Pons (tissue), 1 donor: ENCODE measurements around the gene SNAPC2.
"Not testable (repeated sequence)": the region's sequence is repeated elsewhere in the genome, so short reads cannot be mapped to it uniquely, and the experiment has no call there.

Experiments used
- DNase-seq: peaks from one replicate; pipeline ENCODE4 v3.0.0-alpha.2; 2016; ENCODE audit warnings: low spot score

Gene SNAPC2

DNA sequence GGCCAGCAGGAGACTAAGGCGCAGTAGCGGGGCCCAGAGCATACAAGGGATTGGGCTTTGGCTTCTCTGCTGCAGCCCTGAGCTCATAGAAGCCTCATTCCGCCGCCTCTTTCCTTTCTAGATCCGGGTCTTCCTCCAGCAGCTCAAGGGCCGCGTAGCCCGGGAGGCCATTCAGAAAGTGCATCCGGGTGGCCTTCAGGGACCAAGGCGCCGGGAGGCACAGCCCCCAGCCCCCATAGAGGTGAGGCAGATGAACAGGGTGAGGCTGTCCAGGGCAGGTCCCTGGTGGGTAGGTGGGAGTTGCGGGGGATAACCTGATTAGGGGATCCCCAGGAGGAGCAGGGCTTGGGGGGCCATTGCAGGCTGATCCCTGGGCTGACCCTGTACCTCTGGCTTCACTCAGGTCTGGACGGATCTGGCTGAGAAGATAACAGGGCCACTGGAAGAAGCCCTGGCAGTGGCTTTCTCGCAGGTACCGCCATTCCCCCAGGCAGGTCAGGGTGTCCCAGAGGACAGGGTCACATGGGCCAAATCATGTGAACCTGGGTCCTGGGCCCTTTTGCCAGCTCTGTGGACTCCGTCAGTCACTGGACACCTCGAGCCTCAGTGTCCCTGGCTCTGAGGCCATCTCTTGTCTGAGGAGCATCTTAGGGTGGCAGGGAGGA lies 1.3 kb downstream of the SNAPC2 start:
- no peak for DNase-seq

DNA sequence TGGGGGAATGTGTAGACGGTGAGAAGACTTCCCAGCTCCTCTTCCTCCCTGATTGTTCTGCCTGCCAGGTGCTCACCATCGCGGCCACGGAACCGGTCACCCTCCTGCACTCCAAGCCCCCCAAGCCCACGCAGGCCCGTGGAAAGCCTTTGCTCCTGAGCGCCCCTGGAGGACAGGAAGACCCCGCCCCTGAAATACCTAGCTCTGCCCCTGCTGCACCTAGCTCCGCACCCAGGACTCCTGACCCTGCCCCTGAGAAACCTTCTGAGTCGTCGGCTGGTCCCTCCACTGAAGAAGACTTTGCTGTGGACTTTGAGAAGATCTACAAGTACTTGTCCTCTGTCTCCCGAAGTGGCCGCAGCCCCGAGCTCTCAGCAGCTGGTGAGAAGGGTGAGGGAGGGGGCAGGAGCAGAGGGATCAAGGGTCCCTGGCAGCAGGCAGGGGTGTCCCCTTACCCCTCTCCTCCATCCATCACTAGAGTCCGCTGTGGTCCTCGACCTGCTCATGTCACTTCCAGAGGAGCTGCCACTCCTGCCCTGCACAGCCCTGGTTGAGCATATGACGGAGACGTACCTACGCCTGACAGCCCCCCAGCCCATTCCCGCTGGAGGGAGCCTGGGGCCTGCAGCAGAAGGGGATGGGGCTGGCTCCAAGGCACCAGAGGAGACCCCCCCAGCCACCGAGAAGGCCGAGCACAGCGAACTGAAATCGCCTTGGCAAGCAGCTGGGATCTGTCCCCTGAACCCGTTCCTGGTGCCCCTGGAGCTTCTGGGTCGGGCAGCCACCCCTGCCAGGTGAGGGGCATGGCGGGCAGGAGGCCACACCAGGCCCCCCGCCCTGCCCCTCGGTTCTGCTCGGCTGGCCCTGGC lies 2.1 kb downstream of the SNAPC2 start:
- DNase-seq = no peak

DNA sequence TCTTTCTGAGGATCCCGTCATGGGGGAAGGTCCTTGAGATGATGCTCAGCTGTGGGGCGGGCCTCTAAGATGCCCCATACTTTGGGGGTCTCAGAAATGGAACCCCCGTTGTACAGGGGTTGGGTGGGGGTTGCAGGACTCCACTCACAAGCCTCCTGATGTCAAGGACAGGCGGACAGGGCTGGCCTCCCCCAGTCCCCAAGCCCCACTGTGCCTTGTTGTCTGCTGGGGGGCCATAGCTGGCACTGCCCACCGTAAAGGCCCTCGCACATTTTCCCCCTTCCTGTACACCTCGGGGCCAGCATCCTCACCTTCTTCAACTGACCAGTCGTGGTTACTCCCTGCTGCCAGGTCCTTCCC lies 2.7 kb downstream of the SNAPC2 start:
- DNase-seq = no peak

DNA sequence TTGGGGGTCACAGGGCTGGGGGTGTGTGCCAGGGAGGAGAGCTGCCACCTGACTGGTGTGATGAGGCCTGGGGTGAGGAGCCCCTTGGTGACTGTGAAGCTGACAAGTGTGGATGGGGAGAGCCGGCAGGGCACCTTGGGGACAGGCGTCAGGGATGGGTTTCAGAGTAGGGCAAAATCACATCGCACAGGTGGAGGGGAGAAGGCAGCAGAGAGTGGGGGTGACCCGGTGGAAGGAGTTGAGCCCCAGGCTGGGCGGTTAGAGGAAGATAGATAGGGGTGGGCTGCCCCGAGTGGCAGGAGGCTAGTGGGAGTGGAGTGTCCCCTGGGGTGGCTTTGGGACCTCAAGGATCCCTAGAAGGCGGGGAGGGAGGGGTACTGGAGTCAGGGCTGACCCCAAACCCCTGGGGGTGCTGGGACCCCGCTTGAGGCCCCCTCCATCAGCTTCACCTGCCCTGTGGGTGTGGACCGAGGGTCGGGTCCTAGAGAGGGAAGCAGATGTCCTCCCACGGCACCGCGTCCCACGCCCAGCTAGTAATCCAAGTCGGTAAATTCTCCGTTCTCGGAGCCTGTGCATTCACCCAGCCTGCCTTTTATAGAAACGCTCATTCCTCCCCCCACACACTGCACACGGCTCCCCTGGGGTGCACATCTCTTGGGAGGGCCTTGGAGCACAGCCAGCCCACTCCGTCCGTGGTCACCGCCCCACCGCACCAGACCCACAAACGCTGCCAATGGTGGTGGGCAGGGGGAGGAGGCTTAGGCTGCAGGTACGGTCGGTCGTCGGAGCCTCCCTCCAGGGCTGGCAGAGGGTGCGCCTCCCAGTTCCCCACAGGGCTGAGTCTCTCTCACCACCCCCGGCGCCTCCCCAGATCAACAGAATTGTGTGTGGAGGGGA lies 3.4 kb downstream of the SNAPC2 start:
- DNase-seq = no peak

DNA sequence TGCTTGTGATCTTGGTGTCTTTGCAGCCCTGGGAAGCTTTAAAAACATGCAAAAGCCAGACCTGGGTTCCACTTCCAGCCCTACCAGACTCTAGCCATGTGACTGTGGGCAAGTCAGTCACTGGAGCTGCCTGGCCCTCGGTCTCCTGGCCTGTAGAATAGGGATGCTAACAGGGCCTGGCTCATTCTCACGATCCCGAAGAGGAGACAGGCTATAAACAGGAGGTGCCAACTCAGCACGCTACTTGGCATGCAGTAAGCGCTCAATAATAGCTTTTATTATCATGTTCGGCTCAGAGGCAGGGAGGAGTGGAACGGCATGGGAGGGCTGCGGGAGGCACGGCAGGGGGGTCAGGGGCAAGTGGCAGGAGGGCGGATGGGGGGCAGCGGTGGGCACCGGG lies 4.1 kb downstream of the SNAPC2 start:
- DNase-seq = no peak

DNA sequence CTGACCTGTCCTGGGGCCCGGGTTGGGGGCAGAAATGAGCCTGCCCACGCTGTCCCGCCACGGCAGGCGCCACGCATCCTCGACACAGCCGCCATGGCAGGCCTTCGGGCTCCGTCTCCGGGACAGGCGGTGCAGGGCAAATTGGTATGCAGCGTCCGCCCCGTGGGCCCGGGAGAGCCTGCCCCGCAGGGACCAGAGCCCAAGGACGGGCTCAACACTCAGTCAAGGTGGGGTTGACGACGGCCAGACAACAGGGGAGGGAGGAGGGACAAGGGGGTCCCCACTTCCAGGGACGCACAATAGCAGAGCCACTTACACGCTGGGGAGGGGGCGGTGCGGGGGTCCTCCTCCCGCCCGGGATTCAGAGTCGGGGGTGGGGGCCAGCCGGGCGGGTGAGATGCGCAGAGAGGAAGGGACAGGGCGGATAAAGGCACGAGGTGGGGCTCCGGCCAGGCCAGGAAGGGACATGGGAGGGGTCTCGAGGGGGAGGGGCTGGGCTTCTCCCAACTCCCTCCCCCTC lies 4.6 kb downstream of the SNAPC2 start:
- no peak for DNase-seq

DNA sequence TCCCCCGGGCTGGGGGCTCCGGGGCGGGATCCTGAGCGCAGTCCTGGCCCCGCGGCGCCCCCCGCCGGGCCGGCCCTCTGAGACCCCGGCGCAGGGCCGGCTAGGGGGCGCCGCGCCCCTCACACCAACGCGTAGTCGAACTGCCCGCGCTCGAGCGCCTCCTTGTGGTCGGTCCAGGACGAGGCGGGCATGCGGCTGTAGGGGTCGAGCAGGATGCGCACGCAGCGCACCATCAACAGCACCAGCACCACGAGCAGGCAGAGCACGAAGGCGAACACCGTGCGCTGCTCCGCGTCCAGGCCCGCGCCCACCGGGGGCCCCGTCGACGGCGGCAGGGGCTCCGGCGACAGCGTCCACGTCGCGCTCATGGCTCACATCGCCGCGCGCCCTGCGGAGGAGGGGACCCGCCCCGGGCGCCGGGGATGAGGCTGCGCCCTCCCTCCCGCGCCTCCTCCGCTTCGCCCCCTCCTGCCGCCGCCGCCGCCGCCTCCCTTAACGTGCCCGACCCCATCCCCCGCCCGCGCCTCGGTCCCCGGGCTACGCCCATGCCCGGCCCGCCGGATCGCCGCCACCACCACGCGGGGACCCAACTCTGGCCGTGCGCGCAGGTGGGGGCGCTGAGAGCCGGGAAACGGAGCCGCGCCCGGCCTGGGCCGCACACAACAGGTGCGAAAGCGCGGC lies 5.2 kb downstream of the SNAPC2 start:
- DNase-seq = no peak

DNA sequence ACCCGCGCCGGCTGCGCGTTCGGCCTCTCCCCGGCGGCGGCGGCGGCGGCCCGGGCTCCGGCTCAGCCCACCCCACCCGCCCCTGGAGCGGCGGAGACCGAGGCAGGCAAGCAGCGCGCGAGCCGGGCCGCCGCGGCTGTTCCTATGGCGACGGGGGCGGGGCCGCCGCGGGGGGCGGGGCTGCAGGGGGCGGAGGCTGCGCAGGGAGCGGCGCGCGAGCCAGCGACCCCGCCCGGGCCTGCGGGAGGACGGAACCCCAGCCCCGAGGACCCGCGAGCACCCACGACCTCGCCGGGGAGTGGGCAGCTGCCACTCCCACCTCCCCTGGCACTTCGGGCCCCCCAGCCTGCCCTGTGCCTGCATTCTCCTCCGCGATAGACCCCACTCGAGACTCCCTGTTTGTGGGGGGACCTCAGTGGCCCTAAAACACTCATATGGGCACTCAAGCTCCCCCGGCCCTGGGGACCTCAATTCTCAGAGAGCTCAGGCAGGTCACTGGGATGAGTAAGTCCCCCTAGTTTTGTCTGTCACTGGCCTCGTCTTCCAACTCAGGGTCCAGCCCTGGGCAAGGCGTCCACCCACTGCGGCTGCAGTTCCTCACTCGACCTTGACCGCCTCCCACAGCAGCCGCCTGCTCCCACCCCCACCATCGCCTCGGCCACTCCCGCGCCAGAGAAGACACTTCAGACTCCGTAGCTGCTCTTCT lies 6.0 kb downstream of the SNAPC2 start, which contains the start of gene CTXN1:
Gene CTXN1, minus strand, starts transcription at position 115 of the 706 bp plus-strand sequence. CDS start 597 bp downstream, outside the sequence.
- DNase-seq = no peak

DNA sequence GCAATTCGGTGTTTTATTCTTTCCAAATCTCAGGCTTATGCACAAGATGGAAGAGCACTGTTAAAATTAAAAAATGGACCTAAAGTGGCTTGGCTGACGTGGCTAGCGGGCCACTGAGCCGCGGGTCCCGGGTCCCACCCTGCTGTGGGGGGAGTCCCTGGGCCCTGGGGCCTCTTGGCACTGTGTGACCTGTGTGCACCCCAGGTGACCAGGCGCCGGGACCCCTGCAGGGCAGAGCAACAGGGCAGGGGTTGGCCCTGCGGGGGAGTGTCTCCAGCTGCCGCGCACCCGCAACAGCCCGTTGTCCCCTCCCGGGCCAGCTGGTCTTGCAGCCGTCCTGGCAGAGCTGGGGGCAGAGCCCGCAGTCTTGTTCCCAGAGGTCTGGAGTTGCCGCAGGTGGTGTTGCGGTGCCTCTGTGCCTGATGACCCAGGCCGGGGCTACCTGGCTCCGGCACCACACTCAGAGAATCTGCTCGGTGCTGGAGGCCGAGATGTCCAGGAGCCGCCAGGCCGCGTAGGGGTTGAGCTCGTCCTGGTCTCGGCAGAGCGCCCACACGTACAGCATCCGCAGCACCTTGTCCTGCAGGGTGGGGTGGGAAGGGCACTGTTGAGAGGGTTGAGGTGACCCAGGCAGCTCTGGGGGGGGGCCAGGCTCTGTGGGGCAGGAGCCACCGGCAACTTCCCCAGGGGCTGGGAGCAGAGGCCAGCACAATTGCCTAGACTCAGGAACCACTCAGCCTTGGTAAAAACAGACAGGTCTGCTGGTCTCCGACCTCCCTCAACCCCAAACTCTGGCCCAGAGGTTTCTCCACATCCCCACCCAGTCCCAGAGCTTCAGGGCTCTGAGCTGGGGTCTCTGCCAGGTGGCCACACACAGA lies 6.8 kb downstream of the SNAPC2 start:
- no peak for DNase-seq

DNA sequence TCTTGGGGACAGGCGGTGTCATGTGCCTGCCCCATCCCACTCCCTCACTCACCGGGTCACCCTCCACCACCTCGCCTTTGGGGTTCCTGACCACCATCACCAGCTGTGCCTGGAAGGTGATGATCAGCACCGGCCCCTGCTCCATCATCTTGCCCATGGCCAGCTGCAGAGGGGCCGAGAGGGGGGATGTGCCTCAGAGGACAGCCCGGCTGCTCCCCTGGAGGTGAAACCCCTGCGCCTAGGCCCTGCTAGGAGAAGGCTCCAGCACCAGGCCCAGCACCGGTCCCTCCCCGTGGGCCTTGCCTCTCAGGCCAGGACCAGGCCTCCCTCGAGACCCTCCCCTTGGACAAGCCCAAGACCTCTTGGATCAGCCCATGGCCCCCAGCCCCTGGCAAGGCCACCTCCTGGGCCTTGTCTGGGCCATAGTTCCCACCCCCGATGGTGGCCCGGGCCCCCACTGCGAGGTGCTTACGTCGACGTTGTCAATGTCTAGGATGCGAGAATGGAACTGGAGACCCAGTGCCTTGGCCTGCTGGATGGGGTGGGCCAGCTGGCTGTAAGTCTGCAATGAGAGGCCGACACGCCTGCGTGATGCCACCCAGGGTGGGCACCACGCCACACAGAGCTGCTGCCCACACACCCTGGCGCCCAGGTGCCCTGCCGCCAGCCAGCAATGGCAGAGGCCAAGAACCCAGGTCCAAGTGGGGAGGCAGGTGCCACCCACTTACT lies 7.6 kb downstream of the SNAPC2 start:
- no peak for DNase-seq

DNA sequence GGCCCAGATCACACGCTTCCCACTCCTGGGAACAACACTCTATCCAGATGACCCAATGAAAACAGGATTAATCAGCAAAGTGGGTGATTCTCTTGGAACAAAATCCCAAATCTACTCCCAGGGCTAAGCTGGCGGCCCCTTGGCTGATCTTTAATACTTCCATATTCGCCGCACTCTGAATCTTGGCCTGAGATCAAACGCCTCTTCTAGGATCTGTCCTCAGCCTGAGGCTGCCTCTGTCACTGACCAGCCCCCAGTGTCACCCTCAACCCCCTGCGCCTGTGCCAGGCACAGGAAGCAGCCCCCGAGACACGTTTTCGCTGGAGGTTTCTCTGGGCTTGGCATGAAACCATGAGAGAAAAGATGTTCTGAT lies 8.2 kb downstream of the SNAPC2 start:
- DNase-seq = no peak

DNA sequence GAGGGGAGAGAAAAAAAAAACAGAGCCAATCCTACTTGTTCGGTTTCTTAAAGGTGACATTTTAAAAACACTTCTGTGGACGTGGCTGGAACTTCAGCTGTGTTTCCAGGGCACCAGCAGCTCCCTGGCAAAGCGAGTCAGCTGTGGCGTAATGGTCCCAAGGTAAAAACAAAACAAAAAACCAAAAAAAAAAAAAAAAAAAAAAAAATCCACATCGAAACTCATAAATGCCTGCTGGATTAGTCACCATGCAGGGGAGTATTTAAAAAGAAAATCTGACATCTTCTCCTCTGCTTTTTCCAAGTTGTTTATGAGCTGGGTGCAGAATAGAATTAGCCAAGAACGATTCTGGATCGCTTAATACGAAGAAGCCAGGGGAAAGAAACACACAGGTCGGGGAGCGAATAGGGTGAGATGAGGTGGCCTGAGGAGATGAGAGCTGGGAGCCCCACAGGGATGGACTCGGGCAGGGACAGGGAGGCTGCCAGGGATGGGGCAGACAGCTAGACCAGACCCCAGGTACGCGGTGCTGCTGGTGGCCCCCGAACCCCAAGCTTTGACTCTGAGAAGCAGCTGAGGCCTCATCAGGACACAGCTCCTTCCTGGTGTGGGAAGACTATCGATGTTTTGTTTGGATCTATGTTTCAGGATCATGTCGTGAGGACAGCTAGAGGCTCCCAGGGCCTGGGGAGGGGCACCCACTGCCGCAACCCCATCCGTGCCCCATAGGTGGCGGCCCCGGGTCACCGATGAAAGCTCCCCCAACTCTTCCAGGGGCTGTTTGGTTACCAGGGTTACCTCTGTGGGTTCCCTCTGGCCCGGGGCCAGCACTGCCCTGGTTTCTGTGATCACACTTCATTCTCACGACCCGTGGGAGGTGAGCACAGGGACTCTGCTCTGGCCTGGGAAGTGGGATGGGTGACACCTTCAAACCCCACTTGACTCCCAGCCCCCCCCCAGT lies 8.9 kb downstream of the SNAPC2 start:
- DNase-seq = no peak

DNA sequence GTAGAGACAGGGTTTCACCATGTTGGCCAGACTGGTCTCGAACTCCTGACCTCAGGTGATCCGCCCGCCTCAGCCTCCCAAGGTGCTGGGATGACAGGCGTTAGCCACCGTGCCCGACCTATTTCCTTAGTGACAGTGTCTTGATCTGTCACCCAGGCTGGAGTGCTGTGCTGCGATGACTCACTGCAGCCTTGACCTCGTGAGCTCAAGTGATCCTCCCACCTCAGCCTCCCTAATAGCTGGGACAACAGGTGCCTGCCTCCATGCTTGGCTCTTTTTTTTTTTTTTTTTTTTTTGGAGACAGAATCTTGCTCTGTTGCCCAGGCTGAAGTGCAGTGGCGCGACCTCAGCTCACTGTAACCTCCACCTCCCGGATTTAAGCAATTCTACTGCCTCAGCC lies 9.9 kb downstream of the SNAPC2 start:
- DNase-seq = not testable (repeated sequence)

DNA sequence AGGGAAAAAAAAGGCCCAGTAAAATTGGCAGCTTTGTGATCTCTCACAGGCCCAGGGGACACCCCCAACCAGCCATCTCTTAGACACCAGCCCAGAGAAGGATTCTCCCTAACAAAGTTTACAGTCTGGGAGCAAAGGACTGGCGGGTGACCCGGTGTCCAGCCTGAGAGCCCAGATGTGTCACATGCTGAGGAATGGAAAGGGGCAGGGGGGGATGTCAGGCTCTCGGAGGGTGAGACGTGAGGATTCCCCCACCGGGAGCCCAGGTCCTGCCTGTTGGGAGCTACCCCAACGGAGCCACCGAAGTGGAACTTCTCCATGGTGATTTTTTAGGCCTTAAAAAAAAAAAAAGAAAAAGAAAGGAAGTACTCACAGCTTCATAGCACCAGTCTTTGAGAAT lies 10.6 kb downstream of the SNAPC2 start:
- DNase-seq = no peak

DNA sequence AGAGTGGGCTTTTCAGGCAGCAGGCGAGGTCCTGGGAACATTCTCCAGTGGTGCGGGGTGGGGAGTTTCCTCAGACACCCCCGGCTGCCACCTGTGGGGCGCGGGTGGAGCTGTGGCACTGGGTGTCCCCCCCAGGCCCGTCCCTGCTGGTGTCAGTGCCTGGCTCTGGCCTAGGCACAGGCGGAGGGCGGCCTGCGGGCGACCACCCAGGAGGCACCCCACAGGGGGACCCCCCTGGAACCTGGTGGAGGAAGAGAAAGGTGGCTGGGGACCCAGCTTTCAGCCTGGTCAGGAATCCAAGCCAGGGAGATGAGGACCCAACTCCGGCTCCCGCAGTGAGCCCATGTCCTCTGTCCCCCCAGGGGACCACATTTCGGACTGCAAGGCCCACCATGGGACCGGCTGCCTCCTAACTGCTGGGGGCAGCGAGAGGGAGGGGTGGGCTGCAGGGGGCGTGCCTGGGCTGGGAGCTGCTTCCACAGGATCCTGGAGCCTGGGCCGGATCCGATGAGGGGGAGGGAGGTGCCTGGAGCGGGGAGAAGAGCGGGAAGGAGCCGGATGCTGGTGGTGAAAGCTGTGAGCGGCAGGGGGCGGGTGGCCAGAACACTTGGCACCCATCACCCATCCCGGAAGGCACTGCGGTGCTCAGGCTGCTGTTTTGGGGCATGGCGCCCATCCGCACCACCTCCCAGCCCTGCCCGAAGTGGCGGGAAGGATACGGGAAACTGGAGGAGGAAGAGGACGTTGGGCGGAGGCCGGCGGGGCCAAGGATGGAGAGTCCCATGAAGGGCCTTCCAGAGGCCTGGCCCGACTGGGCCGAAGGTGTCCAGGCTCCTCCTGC lies 11.3 kb downstream of the SNAPC2 start:
- no peak for DNase-seq

DNA sequence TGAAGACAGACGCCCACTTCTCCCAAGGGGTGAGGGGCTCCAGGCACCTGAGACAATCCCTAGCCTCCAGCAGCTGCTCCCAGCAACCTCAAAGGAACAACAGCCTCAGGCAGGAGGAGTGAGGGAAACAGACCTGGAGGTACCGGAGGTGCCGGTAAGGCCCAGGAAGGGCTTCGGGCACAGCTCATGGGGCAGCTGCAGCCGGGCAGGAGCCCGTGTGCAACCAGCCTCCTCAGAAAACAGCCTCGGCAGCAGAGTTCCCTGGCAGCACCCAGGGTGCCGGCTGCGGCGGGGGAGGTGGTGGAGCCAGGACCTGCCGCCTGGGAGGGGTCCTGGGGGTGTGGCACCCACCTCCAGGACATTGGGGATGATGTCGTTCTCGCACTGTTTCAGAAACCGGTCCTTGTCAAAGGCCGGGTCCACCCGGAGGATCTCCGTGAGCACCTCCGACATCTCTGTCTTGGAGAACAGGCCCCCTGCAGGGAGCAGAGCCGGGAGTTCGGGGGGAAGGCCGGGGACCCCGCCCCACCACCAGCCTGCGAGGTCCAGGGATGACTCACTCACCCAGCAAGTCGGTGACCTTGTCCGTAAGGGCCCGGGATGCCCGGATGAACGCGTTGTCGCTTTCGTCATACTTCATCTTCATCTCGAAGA lies 12.3 kb downstream of the SNAPC2 start:
- DNase-seq = no peak

DNA sequence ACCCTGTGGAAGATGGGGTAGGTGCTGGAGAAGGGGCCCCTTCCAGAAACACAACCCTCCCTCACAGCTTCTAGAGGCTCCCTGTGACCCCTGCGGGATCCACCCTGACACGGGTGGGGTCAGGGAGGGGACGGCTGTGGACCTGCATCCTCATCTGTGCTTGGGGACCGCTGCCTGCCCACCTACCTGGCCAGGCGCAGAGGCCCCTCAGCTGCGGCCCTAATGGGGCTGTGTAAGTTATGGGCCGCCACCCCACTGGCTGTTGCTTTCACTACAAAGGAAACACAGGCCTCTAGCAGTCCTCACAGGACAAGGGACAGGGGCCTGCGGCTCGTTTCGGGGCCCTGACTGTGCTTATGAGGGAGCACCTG lies 12.8 kb downstream of the SNAPC2 start:
- DNase-seq = no peak
